Glomerular visceral epithelial cell (primary cell): ENCODE data around the gene ATP6AP1.

Experiments used
- DNase-seq: peaks from one replicate; pipeline ENCODE4 v3.0.0-alpha.2; 2016; ENCODE audit errors: extremely low spot score

Gene ATP6AP1

GRCh38 chrX:154449618-154450017 lies 21.1 kb downstream of the ATP6AP1 start:
- DNase-seq: no peak

- DNase-seq: no peak
Observed at GRCh38 chrX:154450312-154450711, 21.8 kb downstream of the ATP6AP1 start.

DNA sequence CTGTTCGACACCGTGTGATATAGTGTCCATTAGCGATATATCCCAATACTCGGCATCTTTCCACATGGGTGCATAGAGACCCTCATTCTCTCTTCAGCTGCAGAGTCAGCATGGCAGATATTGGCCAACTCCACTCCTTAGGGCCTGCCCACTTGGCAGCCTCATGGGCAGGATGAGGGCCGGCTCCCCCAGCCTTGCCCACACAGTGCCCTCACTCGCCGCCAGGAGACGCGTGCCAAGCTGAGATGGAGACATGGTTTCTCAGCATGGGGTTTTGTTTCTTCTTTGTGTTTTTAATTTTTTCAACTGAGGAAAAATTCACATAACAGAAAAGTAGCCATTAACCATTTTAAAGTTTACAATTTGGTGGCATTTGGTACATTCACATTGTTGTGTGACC lies 24.3 kb downstream of the ATP6AP1 start:
- DNase-seq: no peak

DNA sequence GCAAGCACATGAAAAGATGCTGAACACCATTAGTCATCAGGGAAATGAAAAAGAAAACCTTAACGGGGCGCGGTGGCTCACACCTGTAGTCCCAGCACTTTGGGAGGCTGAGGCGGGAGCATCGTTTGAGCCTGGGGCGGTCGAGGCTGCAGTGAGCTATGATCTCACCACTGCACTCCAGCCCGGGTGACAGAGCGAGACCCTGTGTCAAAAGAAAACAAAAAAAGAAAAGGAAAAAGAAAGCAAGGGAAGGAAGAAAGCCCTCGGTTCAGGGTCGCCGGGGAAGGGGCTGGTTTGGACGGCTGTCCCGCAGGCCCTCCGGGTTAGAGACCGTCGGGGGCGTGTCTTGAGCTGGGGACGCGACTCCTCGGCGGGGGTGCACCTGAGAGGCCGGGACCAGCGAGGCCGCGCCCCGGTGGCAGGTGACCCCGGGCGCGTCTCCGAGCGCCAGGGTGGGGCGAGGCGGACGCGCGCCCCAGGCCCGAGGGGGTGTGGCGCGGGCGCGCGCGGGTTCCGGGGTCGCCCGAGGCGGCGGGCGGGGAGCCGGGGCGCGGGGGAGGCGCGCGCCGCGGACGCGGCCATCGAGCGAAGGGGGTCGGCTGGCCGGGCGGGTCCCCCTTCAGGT lies 29.1 kb downstream of the ATP6AP1 start:
- DNase-seq: peak; percentile 43

GRCh38 chrX:154458116-154458953 lies 29.9 kb downstream of the ATP6AP1 start, which contains the start of gene PLXNA3:
Gene PLXNA3, plus strand, starts transcription at chrX:154458281. Its CDS starts 1,903 bp downstream, at chrX:154460184.
- DNase-seq: peak; percentile 54

GRCh38 chrX:154458954-154459778 lies 30.7 kb downstream of the ATP6AP1 start:
- DNase-seq: peak; percentile 37

GRCh38 chrX:154459832-154460231 lies 31.4 kb downstream of the ATP6AP1 start:
- no peak for DNase-seq

GRCh38 chrX:154460326-154460725 lies 31.8 kb downstream of the ATP6AP1 start:
- DNase-seq: no peak

DNA sequence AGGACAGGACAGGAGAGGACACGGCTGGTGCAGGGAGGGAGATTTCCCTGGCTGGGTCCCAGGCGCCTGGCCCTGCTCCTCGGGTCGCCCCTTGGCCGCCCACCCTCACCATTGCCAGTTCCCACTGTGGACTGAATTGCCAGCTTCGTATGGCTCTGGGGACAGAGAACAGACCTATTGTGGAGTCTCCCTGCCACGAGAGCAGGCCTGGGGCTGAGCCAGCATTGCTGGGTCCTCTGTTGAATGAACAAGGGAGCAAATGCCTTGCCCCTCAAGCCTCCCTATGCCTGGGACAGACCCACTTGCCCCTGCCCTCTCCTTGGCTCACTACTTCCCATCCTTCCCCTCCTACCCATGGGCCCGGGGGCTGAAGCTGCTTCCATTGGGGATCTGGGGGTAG lies 33.9 kb downstream of the ATP6AP1 start:
- no peak for DNase-seq

DNA sequence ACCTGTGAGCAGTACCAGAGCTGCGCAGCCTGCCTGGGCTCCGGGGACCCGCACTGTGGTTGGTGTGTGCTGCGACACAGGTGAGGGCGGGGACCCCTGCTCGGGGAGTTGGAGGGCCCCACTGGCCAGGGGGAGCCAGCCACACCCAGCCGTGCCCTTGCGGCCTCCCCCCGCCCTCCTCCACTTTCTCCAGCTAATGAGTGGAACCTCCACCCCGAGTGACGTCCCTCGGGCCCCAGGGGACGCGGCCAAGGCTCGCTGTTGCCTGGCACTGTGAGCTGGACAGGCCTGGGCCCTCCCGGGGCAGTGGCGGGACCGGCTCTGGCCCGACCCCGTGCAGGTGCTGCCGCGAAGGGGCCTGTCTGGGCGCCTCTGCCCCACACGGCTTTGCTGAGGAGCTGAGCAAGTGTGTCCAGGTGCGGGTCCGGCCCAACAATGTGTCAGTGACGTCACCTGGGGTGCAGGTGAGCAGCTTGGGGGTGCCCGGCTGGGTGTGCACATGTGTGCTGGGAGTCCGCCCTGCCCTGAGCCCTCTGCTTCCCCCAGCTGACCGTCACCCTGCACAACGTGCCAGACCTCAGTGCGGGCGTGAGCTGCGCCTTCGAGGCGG lies 35.2 kb downstream of the ATP6AP1 start:
- DNase-seq: no peak

- no peak for DNase-seq
Observed at GRCh38 chrX:154464806-154465365, 36.4 kb downstream of the ATP6AP1 start.

DNA sequence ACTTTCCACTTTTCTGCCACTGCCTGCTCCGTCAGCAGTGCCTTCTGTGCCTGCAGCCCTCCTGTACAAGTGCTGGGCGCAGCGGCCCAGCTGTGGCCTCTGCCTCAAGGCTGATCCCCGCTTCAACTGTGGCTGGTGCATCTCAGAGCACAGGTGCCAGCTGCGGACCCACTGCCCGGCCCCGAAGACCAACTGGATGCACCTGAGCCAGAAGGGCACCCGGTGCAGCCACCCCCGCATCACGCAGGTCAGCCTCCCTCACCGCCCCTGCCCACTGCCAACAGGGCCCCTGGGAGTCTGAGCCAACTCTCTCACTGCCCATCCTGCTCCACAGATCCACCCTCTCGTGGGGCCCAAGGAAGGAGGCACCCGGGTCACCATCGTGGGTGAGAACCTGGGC lies 37.1 kb downstream of the ATP6AP1 start:
- DNase-seq: no peak

- no peak for DNase-seq
Observed at GRCh38 chrX:154466036-154466435, 37.6 kb downstream of the ATP6AP1 start.

DNA sequence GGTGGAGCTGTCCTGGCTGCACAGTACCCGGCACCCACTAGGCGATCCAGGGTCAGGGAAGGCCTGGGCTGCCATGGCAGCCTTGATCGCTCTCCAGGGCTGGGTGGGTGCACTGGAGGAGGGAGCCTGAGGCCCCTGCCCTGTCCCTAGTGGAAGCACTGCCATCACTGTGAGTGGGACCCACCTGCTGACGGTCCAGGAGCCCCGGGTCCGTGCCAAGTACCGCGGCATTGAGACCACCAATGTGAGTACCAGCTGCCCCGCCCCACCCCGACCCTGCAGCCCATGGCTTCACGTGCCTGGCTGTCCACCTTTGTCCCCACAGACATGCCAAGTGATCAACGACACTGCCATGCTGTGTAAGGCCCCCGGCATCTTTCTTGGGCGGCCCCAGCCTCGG lies 38.4 kb downstream of the ATP6AP1 start:
- DNase-seq: no peak

- DNase-seq: no peak
Observed at GRCh38 chrX:154467556-154467955, 39.1 kb downstream of the ATP6AP1 start.

- DNase-seq: no peak
Observed at GRCh38 chrX:154468217-154468616, 39.7 kb downstream of the ATP6AP1 start.

DNA sequence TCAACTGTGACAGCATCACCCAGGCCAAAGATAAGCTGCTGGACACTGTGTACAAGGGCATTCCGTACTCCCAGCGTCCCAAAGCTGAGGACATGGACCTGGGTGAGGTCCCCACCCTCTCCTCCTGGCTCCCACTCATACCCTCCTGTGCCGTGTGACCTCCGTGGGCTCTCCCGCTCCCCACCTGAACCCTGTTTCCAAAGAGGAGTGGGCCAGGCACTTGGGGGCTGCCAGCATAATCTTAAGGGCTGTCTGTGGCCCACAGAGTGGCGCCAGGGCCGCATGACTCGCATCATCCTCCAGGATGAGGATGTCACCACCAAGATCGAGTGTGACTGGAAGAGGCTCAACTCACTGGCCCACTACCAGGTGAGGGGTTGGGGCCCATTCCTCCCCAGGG lies 40.6 kb downstream of the ATP6AP1 start:
- DNase-seq: no peak

GRCh38 chrX:154469880-154470279 lies 41.4 kb downstream of the ATP6AP1 start:
- no peak for DNase-seq

- no peak for DNase-seq
Observed at GRCh38 chrX:154470434-154470833, 42.0 kb downstream of the ATP6AP1 start.

- DNase-seq: no peak
Observed at GRCh38 chrX:154470914-154471568, 42.6 kb downstream of the ATP6AP1 start.
